HepG2 (cell line): ENCODE measurements around the gene PSORS1C2. TPM values are rescaled to one million over a fixed set of nuclear protein-coding genes. Genes with fewer than 3 reads are reported as not detected.

Experiments
- ARNT2 ChIP-seq: sonication (generic); formaldehyde crosslinking; IDR thresholded peaks from 2 replicates; pipeline ENCODE4 v1.8.0; 2022; ENCODE audit warnings: mild to moderate bottlenecking, low read depth, missing genetic modification reagents, moderate library complexity
- CREM ChIP-seq, 2 experiments: sonication (generic) in 1 of 2; formaldehyde crosslinking in 1 of 2; IDR thresholded peaks; 2 replicates each; pipeline versions ENCODE4 v1.4.0 to v1.6.1; 2016 to 2020; ENCODE audit warnings: antibody characterized with exemption in 1 of 2, mild to moderate bottlenecking in 1 of 2, missing genetic modification reagents in 1 of 2
- DR1 ChIP-seq: sonication (generic); formaldehyde crosslinking; IDR thresholded peaks from 2 replicates; pipeline ENCODE4 v1.8.0; 2021; ENCODE audit warnings: mild to moderate bottlenecking, missing genetic modification reagents, inconsistent platforms
- EZH2 ChIP-seq: conservative IDR thresholded peaks from 2 replicates; pipeline ENCODE4 v1.6.1; 2012; ENCODE audit warnings: mild to moderate bottlenecking, low read depth, low read length, moderate library complexity
- KLF6 ChIP-seq: IDR thresholded peaks from 2 replicates; pipeline ENCODE4 v1.8.0; 2016; ENCODE audit warnings: missing biosample characterization, missing genetic modification reagents
- MYC ChIP-seq: sonication (generic); formaldehyde crosslinking; IDR thresholded peaks from 2 replicates; pipeline ENCODE4 v1.9.0; 2021; ENCODE audit warnings: missing genetic modification reagents, borderline replicate concordance
- PAXIP1 ChIP-seq: sonication (generic); formaldehyde crosslinking; conservative IDR thresholded peaks from 2 replicates; pipeline ENCODE4 v1.4.0; 2020; ENCODE audit warnings: mild to moderate bottlenecking, missing genetic modification reagents, moderate library complexity
- POLR2AphosphoS2 ChIP-seq: IDR thresholded peaks from 2 replicates; pipeline ENCODE4 v1.6.1; 2011; ENCODE audit warnings: low read depth, low read length, improper control_type of control experiment
- PTBP1 ChIP-seq: fragments of 200-400 bp; formaldehyde crosslinking; IDR thresholded peaks from 2 replicates; pipeline ENCODE4 v1.6.1; 2018; ENCODE audit warnings: low read length, low read depth; ENCODE audit not compliant: poor library complexity, severe bottlenecking
- SIN3B ChIP-seq: fragments of 150-350 bp; IDR thresholded peaks from 2 replicates; pipeline ENCODE4 v1.6.1; 2014; ENCODE audit warnings: low read length
- SNAPC5 ChIP-seq: sonication (generic); formaldehyde crosslinking; IDR thresholded peaks from 2 replicates; pipeline ENCODE4 v1.8.1; 2023; ENCODE audit warnings: mild to moderate bottlenecking, missing genetic modification reagents, borderline replicate concordance
- SUZ12 ChIP-seq: fragments of 150-350 bp; IDR thresholded peaks from 2 replicates; pipeline ENCODE4 v1.6.1; 2014; ENCODE audit warnings: low read depth, low read length
- THAP7 ChIP-seq: sonication (generic); formaldehyde crosslinking; IDR thresholded peaks from 2 replicates; pipeline ENCODE4 v1.8.1; 2023; ENCODE audit warnings: mild to moderate bottlenecking, missing genetic modification reagents
- YY1 ChIP-seq: IDR thresholded peaks from 2 replicates; pipeline ENCODE4 v1.6.1; 2011; ENCODE audit warnings: low read length, low read depth, moderate library complexity, mild to moderate bottlenecking; ENCODE audit not compliant: insufficient read depth, insufficient replicate concordance
- ZBTB10 ChIP-seq: sonication (generic); formaldehyde crosslinking; IDR thresholded peaks from 2 replicates; pipeline ENCODE4 v1.4.0; 2020; ENCODE audit warnings: missing genetic modification reagents, borderline replicate concordance
- ZKSCAN1 ChIP-seq: fragments of 150-350 bp; IDR thresholded peaks from 2 replicates; pipeline ENCODE4 v1.6.1; 2014; ENCODE audit warnings: low read length
- ZNF225 ChIP-seq: sonication (generic); formaldehyde crosslinking; IDR thresholded peaks from 2 replicates; pipeline ENCODE4 v1.4.0; 2020; ENCODE audit warnings: mild to moderate bottlenecking, missing genetic modification reagents
- polyA plus RNA-seq, 8 experiments: library from polyadenylated mRNA; depleted of rRNA in 3 of 8; stranded (reverse) in 7 of 8; unstranded in 1 of 8; fragments of >200 nt; fragmentation: Illumina TruSeq in 4 of 8; extraction: Trizol in 4 of 8; gene quantifications; 2 replicates each; pipeline versions ENCODE4 v1.2.1 to v1.2.3, GENCODE V29; 2011 to 2016; ENCODE audit warnings: low read depth in 4 of 8, missing spikeins in 1 of 8, mixed read lengths in 1 of 8; ENCODE audit not compliant: insufficient read depth in 1 of 8
- total RNA-seq, 5 experiments: library from RNA; depleted of rRNA; stranded (reverse); fragments of >200 nt; fragmentation: Illumina TruSeq; extraction: Trizol; gene quantifications; 2 replicates each; pipeline ENCODE4 v1.2.3, GENCODE V29; 2016; ENCODE audit warnings: low read depth in 1 of 5
- TF ChIP-seq, protein P1 (sequence below): sonication (generic); formaldehyde crosslinking; IDR thresholded peaks from 2 replicates; pipeline ENCODE4 v1.8.0; 2022; ENCODE audit warnings: missing genetic modification reagents, mild to moderate bottlenecking, borderline replicate concordance
- TF ChIP-seq, protein P2 (sequence below): sonication (generic); formaldehyde crosslinking; conservative IDR thresholded peaks from 2 replicates; pipeline ENCODE4 v1.4.0; 2020; ENCODE audit warnings: missing genetic modification reagents

The PSORS1C2 gene
- total and polyA plus RNA-seq, 2 of the 13 experiments (the other 11 are each of a cell fraction or from before 2014, with no cell fraction given), result not detected

DNA sequence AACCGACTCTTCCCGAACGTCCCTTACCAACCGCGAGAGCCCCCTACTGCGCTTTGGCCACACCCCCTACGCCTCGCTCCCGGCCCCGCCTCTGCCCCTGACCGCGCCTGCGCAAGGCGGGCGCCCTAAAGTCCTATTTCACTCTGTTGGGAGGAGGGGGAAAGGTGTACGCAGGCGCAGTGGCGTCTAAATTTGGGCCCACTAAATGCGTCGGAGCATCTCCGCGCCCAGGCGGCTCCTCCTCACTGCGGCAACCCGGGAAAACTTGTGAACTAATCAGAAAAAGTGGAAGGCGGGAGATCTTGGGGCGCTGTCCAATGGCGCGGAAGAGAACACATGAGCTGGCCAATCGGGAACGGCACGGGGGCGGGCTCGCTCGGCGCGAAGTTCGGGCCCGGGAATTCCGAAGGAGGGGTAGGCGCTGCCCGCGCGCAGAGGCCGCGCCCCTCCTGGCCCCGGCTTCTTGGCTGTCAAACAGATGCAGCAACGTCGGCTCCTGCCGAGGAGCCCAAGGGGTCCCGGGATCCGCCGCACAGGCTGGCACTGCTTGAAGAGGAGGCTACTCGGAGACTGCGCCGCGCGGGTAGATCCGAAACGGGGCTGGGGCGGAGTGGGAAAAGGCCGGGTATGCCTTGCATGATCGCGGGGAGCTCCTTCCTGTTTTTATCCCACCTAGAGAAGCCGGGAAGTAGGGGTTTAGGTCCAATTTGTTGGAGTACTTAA, 19.4 kb upstream of the PSORS1C2 start, which contains the start of gene TCF19 (continued):
- TF ChIP-seq, protein P1, sequence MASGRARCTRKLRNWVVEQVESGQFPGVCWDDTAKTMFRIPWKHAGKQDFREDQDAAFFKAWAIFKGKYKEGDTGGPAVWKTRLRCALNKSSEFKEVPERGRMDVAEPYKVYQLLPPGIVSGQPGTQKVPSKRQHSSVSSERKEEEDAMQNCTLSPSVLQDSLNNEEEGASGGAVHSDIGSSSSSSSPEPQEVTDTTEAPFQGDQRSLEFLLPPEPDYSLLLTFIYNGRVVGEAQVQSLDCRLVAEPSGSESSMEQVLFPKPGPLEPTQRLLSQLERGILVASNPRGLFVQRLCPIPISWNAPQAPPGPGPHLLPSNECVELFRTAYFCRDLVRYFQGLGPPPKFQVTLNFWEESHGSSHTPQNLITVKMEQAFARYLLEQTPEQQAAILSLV, result peak; percentile 30; the same call in 1 of the 2 replicates
- TF ChIP-seq CREM (IDR thresholded peaks at IDR 0.05) (0 out of 2 replicates have a peak, but pooled peaks have one; percentile 48), CREM (CRISPR knock-in tag; IDR thresholded peaks at IDR 0.05) (no peak), PTBP1 (peak; percentile 32), SUZ12 (no peak), THAP7 (CRISPR knock-in tag) (no peak), DR1 (peak; percentile 80), KLF6 (CRISPR knock-in tag) (no peak), YY1 (no peak), EZH2 (no peak), ZNF225 (CRISPR knock-in tag) (peak; percentile 62; the same call in 1 of the 2 replicates), ARNT2 (CRISPR knock-in tag) (peak; percentile 94), PAXIP1 (CRISPR knock-in tag) (peak; percentile 63), MYC (CRISPR knock-in tag) (peak; percentile 64; the same call in 1 of the 2 replicates), ZKSCAN1 (no peak), SIN3B (peak; percentile 88), SNAPC5 (CRISPR knock-in tag) (no peak; the same call in 1 of the 2 replicates), POLR2AphosphoS2 (no peak), ZBTB10 (no peak)
- TF ChIP-seq, protein P2, sequence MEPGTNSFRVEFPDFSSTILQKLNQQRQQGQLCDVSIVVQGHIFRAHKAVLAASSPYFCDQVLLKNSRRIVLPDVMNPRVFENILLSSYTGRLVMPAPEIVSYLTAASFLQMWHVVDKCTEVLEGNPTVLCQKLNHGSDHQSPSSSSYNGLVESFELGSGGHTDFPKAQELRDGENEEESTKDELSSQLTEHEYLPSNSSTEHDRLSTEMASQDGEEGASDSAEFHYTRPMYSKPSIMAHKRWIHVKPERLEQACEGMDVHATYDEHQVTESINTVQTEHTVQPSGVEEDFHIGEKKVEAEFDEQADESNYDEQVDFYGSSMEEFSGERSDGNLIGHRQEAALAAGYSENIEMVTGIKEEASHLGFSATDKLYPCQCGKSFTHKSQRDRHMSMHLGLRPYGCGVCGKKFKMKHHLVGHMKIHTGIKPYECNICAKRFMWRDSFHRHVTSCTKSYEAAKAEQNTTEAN (CRISPR knock-in tag), result no peak
